DMS 273 (cell line): ENCODE measurements around the gene COMMD7.
"Not testable (repeated sequence)": the region's sequence is repeated elsewhere in the genome, so short reads cannot be mapped to it uniquely, and the experiment has no call there.

Source experiments
- DNase-seq: peaks from one replicate; lab custom pipeline; 2025; ENCODE audit not compliant: unreplicated experiment; lab: John Stamatoyannopoulos, UW

The COMMD7 gene

GRCh38 chr20:32767418-32768198 lies 24.3 kb upstream of the COMMD7 start:
- no peak for DNase-seq

- not testable (repeated sequence) for DNase-seq
Measured at GRCh38 chr20:32765230-32765875, 22.1 kb upstream of the COMMD7 start.

- DNase-seq, result no peak
Measured at GRCh38 chr20:32764005-32764960, 21.0 kb upstream of the COMMD7 start.

- no peak for DNase-seq
Measured at GRCh38 chr20:32763202-32764004, 20.1 kb upstream of the COMMD7 start.

GRCh38 chr20:32762754-32763201 lies 19.5 kb upstream of the COMMD7 start:
- no peak for DNase-seq

GRCh38 chr20:32761831-32762753 lies 18.8 kb upstream of the COMMD7 start, which contains the start of gene DNMT3B:
DNMT3B (plus strand) TSS chr20:32762385; CDS start chr20:32780324, 17,939 bp downstream.
- peak; percentile 92 for DNase-seq

GRCh38 chr20:32761417-32761830 lies 18.2 kb upstream of the COMMD7 start:
- DNase-seq, result no peak

- DNase-seq, result no peak
Measured at GRCh38 chr20:32756156-32756555, 12.9 kb upstream of the COMMD7 start.

GRCh38 chr20:32753731-32754130 lies 10.5 kb upstream of the COMMD7 start:
- DNase-seq, result no peak

- no peak for DNase-seq
Measured at GRCh38 chr20:32752458-32753250, 9.4 kb upstream of the COMMD7 start.

GRCh38 chr20:32751702-32752457 lies 8.6 kb upstream of the COMMD7 start:
- no peak for DNase-seq

- no peak for DNase-seq
Measured at GRCh38 chr20:32751293-32751692, 8.0 kb upstream of the COMMD7 start.

- DNase-seq, result no peak
Measured at GRCh38 chr20:32749914-32750637, 6.8 kb upstream of the COMMD7 start.

- DNase-seq, result no peak
Measured at GRCh38 chr20:32742322-32743236, 688 bp downstream of the COMMD7 start.

GRCh38 chr20:32741151-32741550 lies 2.1 kb downstream of the COMMD7 start:
- no peak for DNase-seq
